Neural progenitor cell (in vitro differentiated cells): Measurements from ENCODE around the gene LTBP1. TPM values are rescaled to one million over a fixed set of nuclear protein-coding genes. Genes with fewer than 3 reads are reported as not detected.
A peak's percentile ranks its signal among the peaks of the same experiment; 100 is the strongest.

Experiments used
- DNase-seq: peaks from one replicate; pipeline ENCODE4 v3.0.0-alpha.2; 2016; ENCODE audit warnings: low spot score
- H2AFZ ChIP-seq: fragments of 200-600 bp; sonication (generic); replicated peaks from 2 replicates; pipeline ENCODE4 v1.6.1; 2016; ENCODE audit warnings: antibody characterized with exemption
- H3F3A ChIP-seq: fragments of 200-600 bp; sonication (generic); 2 replicates; pipeline ENCODE4 v1.6.1; 2016; ENCODE audit warnings: antibody characterized with exemption, low read depth
- H3K27ac ChIP-seq: fragments of 200-600 bp; sonication (generic); 2 replicates; pipeline ENCODE4 v1.5.1; 2016; ENCODE audit warnings: mild to moderate bottlenecking
- H3K27me3 ChIP-seq: fragments of 200-600 bp; sonication (generic); 2 replicates; pipeline ENCODE4 v1.6.1; 2016; ENCODE audit warnings: mild to moderate bottlenecking, moderate library complexity
- H3K36me3 ChIP-seq: fragments of 200-600 bp; sonication (generic); 2 replicates; pipeline ENCODE4 v1.5.1; 2016
- H3K4me1 ChIP-seq: fragments of 200-600 bp; sonication (generic); 2 replicates; pipeline ENCODE4 v1.6.1; 2016; ENCODE audit warnings: mixed run types
- H3K4me2 ChIP-seq: fragments of 200-600 bp; sonication (generic); 2 replicates; pipeline ENCODE4 v1.6.1; 2016
- H3K4me3 ChIP-seq: fragments of 200-600 bp; sonication (generic); 2 replicates; pipeline ENCODE4 v1.5.1; 2016
- H3K79me2 ChIP-seq: fragments of 200-600 bp; sonication (generic); 2 replicates; pipeline ENCODE4 v1.6.1; 2016; ENCODE audit warnings: low read depth
- H3K9ac ChIP-seq: fragments of 200-600 bp; sonication (generic); 2 replicates; pipeline ENCODE4 v1.6.1; 2016
- H3K9me3 ChIP-seq: fragments of 200-600 bp; sonication (generic); 2 replicates; pipeline ENCODE4 v1.5.1; 2016; ENCODE audit warnings: low read depth
- H4K20me1 ChIP-seq: fragments of 200-600 bp; sonication (generic); 2 replicates; pipeline ENCODE4 v1.6.1; 2016; ENCODE audit warnings: low read depth
- H3K27ac Mint-ChIP-seq: 3 replicates; pipeline ENCODE4 v1.8.0; 2021; ENCODE audit warnings: mixed read lengths
- H3K27me3 Mint-ChIP-seq: 2 replicates; pipeline ENCODE4 v1.8.0; 2022; ENCODE audit warnings: low read depth, mild to moderate bottlenecking, inconsistent platforms, moderate library complexity, mixed read lengths; ENCODE audit not compliant: insufficient read depth
- H3K36me3 Mint-ChIP-seq: 3 replicates; pipeline ENCODE4 v1.8.0; 2021; ENCODE audit warnings: mixed read lengths
- H3K4me1 Mint-ChIP-seq: 3 replicates; pipeline ENCODE4 v1.8.0; 2021; ENCODE audit warnings: mixed read lengths
- H3K4me3 Mint-ChIP-seq: 3 replicates; pipeline ENCODE4 v1.8.0; 2021; ENCODE audit warnings: mild to moderate bottlenecking, moderate library complexity, mixed read lengths
- H3K9me3 Mint-ChIP-seq: 3 replicates; pipeline ENCODE4 v1.8.0; 2020; ENCODE audit warnings: mixed read lengths
- CTCF ChIP-seq: fragments of 200-600 bp; sonication (generic); IDR thresholded peaks from 2 replicates; pipeline ENCODE4 v1.5.1; 2017; ENCODE audit warnings: antibody characterized with exemption, mild to moderate bottlenecking
- EZH2 ChIP-seq: fragments of 200-600 bp; sonication (generic); IDR thresholded peaks from 2 replicates; pipeline ENCODE4 v1.6.1; 2017; ENCODE audit warnings: antibody characterized with exemption, mild to moderate bottlenecking, moderate library complexity
- EZH2phosphoT487 ChIP-seq: fragments of 200-600 bp; sonication (generic); IDR thresholded peaks from 2 replicates; pipeline ENCODE4 v1.6.1; 2017; ENCODE audit warnings: antibody characterized with exemption
- total RNA-seq: library from RNA; depleted of rRNA; stranded (reverse); fragments of >200 nt; gene quantifications from 2 replicates; pipeline ENCODE4 v1.2.3, GENCODE V29; 2015; ENCODE audit warnings: low replicate concordance

Gene LTBP1
- total RNA-seq, 1 donor from 2014 or later = 50.5 TPM

GRCh38 chr2:33134086-33134771 is 187.5 kb downstream of the LTBP1 start:
- H3F3A ChIP-seq = no peaks in the 10 kb centered on the region
- H4K20me1 ChIP-seq = no peaks in the 10 kb centered on the region
- H3K4me2 ChIP-seq = peak overlapping the region; percentile 15
- Mint-ChIP-seq H3K4me3 (no peak overlapping the region), H3K36me3 (no peaks in the 10 kb centered on the region), H3K9me3 (no peaks in the 10 kb centered on the region), H3K4me1 (peaks cover 17% of the 10 kb centered on the region), H3K27me3 (no peaks in the 10 kb centered on the region), H3K27ac (peak overlapping the region; percentile 19)
- H2AFZ ChIP-seq = no peak overlapping the region
- no peaks in the 10 kb centered on the region for H3K36me3 ChIP-seq
- H3K9me3 ChIP-seq = no peaks in the 10 kb centered on the region
- H3K4me3 ChIP-seq = no peak overlapping the region
- H3K79me2 ChIP-seq = no peaks in the 10 kb centered on the region
- H3K4me1 ChIP-seq = no peaks in the 10 kb centered on the region
- no peaks in the 10 kb centered on the region for H3K27me3 ChIP-seq
- peak; percentile 41 for DNase-seq
- TF ChIP-seq EZH2 = no peak
- no peak for TF ChIP-seq CTCF
- TF ChIP-seq EZH2phosphoT487 = no peak
- H3K27ac ChIP-seq = no peak overlapping the region
- no peak overlapping the region for H3K9ac ChIP-seq

GRCh38 chr2:33134791-33135560 is 188.2 kb downstream of the LTBP1 start:
- no peak for DNase-seq
- H3K79me2 ChIP-seq = no peaks in the 10 kb centered on the region
- no peaks in the 10 kb centered on the region for H3K36me3 ChIP-seq
- Mint-ChIP-seq H3K36me3 (no peaks in the 10 kb centered on the region), H3K4me3 (no peak overlapping the region), H3K4me1 (peaks cover 17% of the 10 kb centered on the region), H3K27me3 (no peaks in the 10 kb centered on the region), H3K27ac (peak overlapping the region; percentile 5), H3K9me3 (no peaks in the 10 kb centered on the region)
- H4K20me1 ChIP-seq = no peaks in the 10 kb centered on the region
- H3K4me3 ChIP-seq = no peak overlapping the region
- H3K27me3 ChIP-seq = no peaks in the 10 kb centered on the region
- TF ChIP-seq EZH2phosphoT487 (no peak), CTCF (no peak), EZH2 (no peak)
- no peak overlapping the region for H3K9ac ChIP-seq
- H3K27ac ChIP-seq = no peak overlapping the region
- no peak overlapping the region for H3K4me2 ChIP-seq
- H3K4me1 ChIP-seq = no peaks in the 10 kb centered on the region
- no peak overlapping the region for H2AFZ ChIP-seq
- no peaks in the 10 kb centered on the region for H3K9me3 ChIP-seq
- H3F3A ChIP-seq = no peaks in the 10 kb centered on the region

- Histone ChIP-seq H4K20me1 (no peaks in the 10 kb centered on the region), H3K27me3 (no peaks in the 10 kb centered on the region), H3K79me2 (no peaks in the 10 kb centered on the region), H3K4me1 (no peaks in the 10 kb centered on the region), H3K27ac (no peak overlapping the region), H2AFZ (no peak overlapping the region), H3K9ac (no peak overlapping the region), H3K36me3 (no peaks in the 10 kb centered on the region), H3K4me2 (no peak overlapping the region), H3F3A (no peaks in the 10 kb centered on the region), H3K9me3 (no peaks in the 10 kb centered on the region), H3K4me3 (no peak overlapping the region)
- DNase-seq = no peak
- H3K4me3 Mint-ChIP-seq = no peak overlapping the region
- H3K9me3 Mint-ChIP-seq = no peaks in the 10 kb centered on the region
- no peaks in the 10 kb centered on the region for H3K36me3 Mint-ChIP-seq
- no peaks in the 10 kb centered on the region for H3K27me3 Mint-ChIP-seq
- H3K4me1 Mint-ChIP-seq = peaks cover 17% of the 10 kb centered on the region
- TF ChIP-seq EZH2 (no peak), EZH2phosphoT487 (no peak), CTCF (no peak)
- no peak overlapping the region for H3K27ac Mint-ChIP-seq
Measured at GRCh38 chr2:33135645-33136044, 188.9 kb downstream of the LTBP1 start.
